K562 (cell line): ENCODE measurements around the gene NUAK2. TPM values are rescaled to one million over a fixed set of nuclear protein-coding genes. Genes with fewer than 3 reads are reported as not detected.

Source experiments
- ATAC-seq: fragments of 200-7000 bp; cut with Tn5 transposase; 3 replicates; pipeline ENCODE4 v1.9.1; 2020; ENCODE audit warnings: moderate library complexity
- BruUV-seq: library from RNA; stranded (reverse); fragments of 400-500 nt; replicated peaks from 2 replicates; lab custom pipeline; 2021; lab: Mats Ljungman, UMichigan
- CTCF ChIA-PET: fragments of 300-600 bp; formaldehyde crosslinking; extraction: SDS; loops from one replicate; lab custom pipeline; 2021; ENCODE audit warnings: low intra/inter-chr PET ratio; lab: Yijun Ruan, JAX
- POLR2A ChIA-PET: fragments of 300-600, 350-650 bp; sonication (Branson Sonifier 250); formaldehyde crosslinking; extraction: SDS; loops from one replicate; lab custom pipeline; 2021; ENCODE audit warnings: antibody characterized with exemption, inconsistent platforms; lab: Yijun Ruan, JAX
- DNase-seq, 4 experiments: peaks; one replicate each; pipeline versions ENCODE4 v3.0.0 to v3.0.0-alpha.2; 2011 to 2018; ENCODE audit warnings: low spot score in 3 of 4, mixed read lengths in 3 of 4; ENCODE audit errors: extremely low read depth in 1 of 4
- FAIRE-seq: peaks from 2 replicates; lab custom pipeline; 2011; peaks lifted over from hg19 to GRCh38; lab: Jason Lieb, UNC
- H2AFZ ChIP-seq: 2 replicates; pipeline ENCODE4 v1.6.0; 2011; ENCODE audit warnings: low read depth, low read length, control low read depth, inconsistent platforms
- H3K27ac ChIP-seq: fragments of 200-600 bp; 3 replicates; pipeline ENCODE4 v1.8.0; 2011; ENCODE audit warnings: low read depth, mild to moderate bottlenecking, control low read depth, inconsistent platforms, low read length, moderate library complexity, mixed read lengths; ENCODE audit errors: extremely low read depth
- H3K27me3 ChIP-seq, 2 experiments: fragments of 300-600 bp in 1 of 2; 2 replicates in 1 of 2; 3 replicates in 1 of 2; pipeline versions ENCODE4 v1.6.0 to v1.8.0; 2011; ENCODE audit warnings: inconsistent platforms in 2 of 2, low read length in 2 of 2, mild to moderate bottlenecking in 1 of 2, mixed read lengths in 1 of 2, moderate library complexity in 1 of 2; ENCODE audit not compliant: control insufficient read depth in 2 of 2, insufficient read depth in 2 of 2
- H3K36me3 ChIP-seq: fragments of 300-600 bp; 3 replicates; pipeline ENCODE4 v1.8.0; 2011; ENCODE audit warnings: mild to moderate bottlenecking, low read length, inconsistent platforms; ENCODE audit not compliant: control insufficient read depth, insufficient read depth
- H3K4me1 ChIP-seq, 2 experiments: fragments of 200-600 bp in 1 of 2; replicated peaks in 1 of 2; 2 replicates in 1 of 2; 3 replicates in 1 of 2; pipeline versions ENCODE4 v1.5.1 to v1.8.0; 2011; ENCODE audit warnings: inconsistent platforms in 2 of 2, low read length in 2 of 2, mild to moderate bottlenecking in 1 of 2, mixed read lengths in 1 of 2, moderate library complexity in 1 of 2; ENCODE audit not compliant: control insufficient read depth in 2 of 2, insufficient read depth in 2 of 2
- H3K4me2 ChIP-seq: 2 replicates; pipeline ENCODE4 v1.6.1; 2011; ENCODE audit warnings: low read length, control low read depth, inconsistent platforms, mixed read lengths; ENCODE audit not compliant: insufficient read depth
- H3K4me3 ChIP-seq: fragments of 200-600 bp; sonication (generic), shearing (Covaris generic); 2 replicates; pipeline ENCODE4 v1.5.1; 2016; ENCODE audit warnings: control low read depth, inconsistent platforms
- H3K79me2 ChIP-seq: fragments of 200-600 bp; 3 replicates; pipeline ENCODE4 v1.8.0; 2011; ENCODE audit warnings: low read length, inconsistent platforms; ENCODE audit not compliant: control insufficient read depth, insufficient read depth
- H3K9ac ChIP-seq, 2 experiments: 2 replicates each; pipeline versions ENCODE4 v1.6.0 to v1.6.1; 2011; ENCODE audit warnings: low read depth in 2 of 2, low read length in 2 of 2, control low read depth in 1 of 2, inconsistent platforms in 1 of 2, mild to moderate bottlenecking in 1 of 2, mixed read lengths in 1 of 2; ENCODE audit not compliant: insufficient read depth in 1 of 2
- H3K9me1 ChIP-seq: one replicate; pipeline ENCODE4 v1.6.0; 2011; ENCODE audit warnings: inconsistent platforms, mild to moderate bottlenecking, low read length, moderate library complexity; ENCODE audit not compliant: control insufficient read depth, insufficient read depth
- H3K9me3 ChIP-seq: replicated peaks from 2 replicates; pipeline ENCODE4 v1.5.1; 2011; ENCODE audit warnings: low read depth, low read length, inconsistent platforms; ENCODE audit not compliant: control insufficient read depth, insufficient read depth
- H4K20me1 ChIP-seq: replicated peaks from 2 replicates; pipeline ENCODE4 v1.6.1; 2011; ENCODE audit warnings: low read length, inconsistent platforms, mixed read lengths; ENCODE audit not compliant: control insufficient read depth, insufficient read depth
- E2F3 ChIP-seq: fragments of 250-450 bp; sonication (Bioruptor Pico); IDR thresholded peaks from 2 replicates; pipeline ENCODE4 v1.4.0; 2020; ENCODE audit warnings: mild to moderate bottlenecking
- TEAD4 ChIP-seq, 2 experiments: sonication (generic) in 1 of 2; formaldehyde crosslinking in 1 of 2; IDR thresholded peaks; 2 replicates each; pipeline versions ENCODE4 v1.6.1 to v1.8.0; 2012 to 2022; ENCODE audit warnings: borderline replicate concordance in 1 of 2, inconsistent platforms in 1 of 2, low read length in 1 of 2, mild to moderate bottlenecking in 1 of 2, missing genetic modification reagents in 1 of 2
- WGBS: fragments of 100-300 bp; shearing (Covaris generic); methylation state at CpG from one replicate; pipeline ENCODE4 v1.1.6; 2016; ENCODE audit warnings: low coverage, mixed read lengths; ENCODE audit not compliant: insufficient coverage; ENCODE audit errors: missing lambda C conversion rate; 5-methylcytosine and 5-hydroxymethylcytosine counted together
- in situ Hi-C: fragments of 300-500 bp; cut with MboI; formaldehyde crosslinking; loops from 4 replicates; pipeline ENCODE4 v1.15.0; 2018; ENCODE audit warnings: inconsistent platforms, mixed read lengths
- intact Hi-C: fragments of 100-400 bp; cut with micrococcal nuclease; formaldehyde crosslinking; loops from 2 replicates; pipeline ENCODE4 v1.14.2; 2022
- polyA plus RNA-seq, 8 experiments: library from polyadenylated mRNA; depleted of rRNA in 4 of 8; stranded (reverse) in 5 of 8; unstranded in 3 of 8; fragments of >200 nt; fragmentation: Nextera tagmentation in 2 of 8; fragmentation: Illumina TruSeq in 1 of 8; extraction: Ambion mirVana in 2 of 8; extraction: Trizol in 1 of 8; gene quantifications; 2 replicates each; pipeline versions ENCODE4 v1.2.1 to v1.2.3, GENCODE V29; 2011 to 2014; ENCODE audit warnings: inconsistent platforms in 1 of 8, missing spikeins in 1 of 8
- total RNA-seq, 7 experiments: library from RNA; depleted of rRNA in 6 of 7; stranded (reverse); fragments of >200 nt in 6 of 7; fragmentation: Illumina TruSeq in 2 of 7; extraction: Trizol in 2 of 7; gene quantifications; 2 replicates each; pipeline versions ENCODE4 v1.2.1 to v1.2.3, GENCODE V29; 2011 to 2021; ENCODE audit warnings: low replicate concordance in 1 of 7

The NUAK2 gene
- total and polyA plus RNA-seq, 9 of the 15 experiments (the other 6 are each of a cell fraction or from before 2014, with no cell fraction given), result 0.04 to 0.44 (median 0.14) TPM

DNA sequence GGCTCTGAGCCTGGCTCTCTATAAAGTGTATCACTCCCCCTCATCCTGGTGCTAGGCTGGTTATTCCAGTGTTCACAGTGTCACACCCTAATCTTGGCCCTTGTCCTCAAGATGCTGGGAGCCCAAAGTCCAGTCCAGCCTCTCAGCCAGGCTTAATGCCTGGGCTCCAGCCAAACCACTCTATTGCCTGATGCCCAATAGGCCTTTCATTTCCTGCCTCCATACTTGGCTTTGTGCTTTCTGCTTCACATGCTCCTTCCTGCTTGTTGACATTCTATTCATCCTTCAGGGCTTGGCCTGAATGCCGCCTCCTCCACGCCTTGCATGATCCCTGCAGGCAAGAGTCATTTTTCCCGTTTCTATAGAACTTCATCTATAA is 33.5 kb upstream of the NUAK2 start:
- POLR2A ChIA-PET, result interaction anchor here (0.6 kb wide), 1 partner anchor 56 kb away, joined by 3 read pairs; no protein-coding TSS in a partner anchor
- H3K4me3 ChIP-seq, result no peak overlapping the region
- no peak overlapping the region for H3K9ac ChIP-seq
- CTCF ChIA-PET, result interaction anchor here (0.6 to 1.8 kb wide), 5 partner anchors 21 to 169 kb away, joined by 3 to 11 read pairs (median 4); no protein-coding TSS in a partner anchor
- no peak for TF ChIP-seq E2F3 (CRISPR knock-in tag)
- no peak for TF ChIP-seq TEAD4 (IDR thresholded peaks at IDR 0.05; ENCODE audit: low read length)
- 0 out of 2 replicates have a peak, but pooled peaks have one; percentile 43 for TF ChIP-seq TEAD4 (CRISPR knock-in tag; IDR thresholded peaks at IDR 0.05; ENCODE audit: borderline replicate concordance)
- FAIRE-seq, result no peak
- intact Hi-C loops (loop anchor here (10.0 kb wide), 1 partner anchor 80 kb away; no protein-coding TSS in a partner anchor), in situ Hi-C loops (loop anchor here (10.0 kb wide), 1 partner anchor 130 kb away; no protein-coding TSS in a partner anchor)
- no peaks in the 10 kb centered on the region for H3K36me3 ChIP-seq
- H3K4me1 ChIP-seq, result peaks cover 0 to 3% of the 10 kb centered on the region in 2 experiments; a peak in 1 of 5 replicates
- 0% methylated on average over 3 of the region's 3 CpGs for WGBS
- no peak for ATAC-seq
- H4K20me1 ChIP-seq, result peaks cover 17% of the 10 kb centered on the region; the same call in 1 of the 2 replicates
- H3K9me3 ChIP-seq, result no peaks in the 10 kb centered on the region
- no peak overlapping the region for H2AFZ ChIP-seq
- no peak overlapping the region for H3K4me2 ChIP-seq
- no peak for DNase-seq
- H3K27me3 ChIP-seq, result peaks cover 39 to 69% of the 10 kb centered on the region in 2 experiments
- no peak overlapping the region for H3K27ac ChIP-seq
- no peaks in the 10 kb centered on the region for H3K79me2 ChIP-seq
- BruUV-seq, result no TSS peak
- H3K9me1 ChIP-seq, result no peaks in the 10 kb centered on the region
